ENCODE measurements around the gene PLPPR1. TPM values are rescaled to one million over a fixed set of nuclear protein-coding genes. Genes with fewer than 3 reads are reported as not detected.

The PLPPR1 gene
- total RNA-seq, 4 donors from 2014 or later = 0.60 to 0.68 TPM; not detected in 2

GRCh38 chr9:101165131-101165530, 136.6 kb downstream of the PLPPR1 start:
- Histone ChIP-seq H3K4me1 (no peaks in the 10 kb centered on the region), H3K9me3 (no peaks in the 10 kb centered on the region), H3K36me3 (no peaks in the 10 kb centered on the region), H3K27ac (no peak overlapping the region), H3K27me3 (no peaks in the 10 kb centered on the region), H3K4me3 (no peak overlapping the region)
- in situ Hi-C loops (cut with MboI; ENCODE audit: low pct_ligation_motif_present in 1 of 4, low pct_unique_long_range_greater_than_20kb in 1 of 4, low sequenced_read_pairs in 3 of 4) = no loop called here
- 59 to 82% methylated on average over 1 of the region's 1 CpG for WGBS, 2 donors (ENCODE audit: low coverage in 1 of 2)
- TF ChIP-seq POLR2AphosphoS5 (IDR thresholded peaks at IDR 0.05) (no peak), CTCF (IDR thresholded peaks at IDR 0.05) (no peak), POLR2A (IDR thresholded peaks at IDR 0.05) (no peak)
- intact Hi-C loops (cut with DNase I; ENCODE audit: low total_unique reads) = no loop called here
- DNase-seq = no peak

- no peaks in the 10 kb centered on the region for H3K9me3 ChIP-seq
- H3K27me3 ChIP-seq = no peaks in the 10 kb centered on the region
- WGBS, 2 donors (ENCODE audit: low coverage in 1 of 2) = 71 to 88% methylated on average over 1 of the region's 1 CpG
- H3K27ac ChIP-seq = no peak overlapping the region
- in situ Hi-C loops (cut with MboI; ENCODE audit: low pct_ligation_motif_present in 1 of 4, low pct_unique_long_range_greater_than_20kb in 1 of 4, low sequenced_read_pairs in 3 of 4) = no loop called here
- no peaks in the 10 kb centered on the region for H3K36me3 ChIP-seq
- H3K4me1 ChIP-seq = no peaks in the 10 kb centered on the region
- no peak for DNase-seq
- no peak overlapping the region for H3K4me3 ChIP-seq
- TF ChIP-seq EP300 (IDR thresholded peaks at IDR 0.05; ENCODE audit: low read depth) (no peak), POLR2A (IDR thresholded peaks at IDR 0.05) (no peak), POLR2AphosphoS5 (IDR thresholded peaks at IDR 0.05) (no peak), CTCF (IDR thresholded peaks at IDR 0.05) (no peak)
- intact Hi-C loops (cut with DNase I; ENCODE audit: low total_unique reads) = no loop called here
These were observed 139.1 kb downstream of the PLPPR1 start for GRCh38 chr9:101167490-101168134.

GRCh38 chr9:101172616-101173015, 144.1 kb downstream of the PLPPR1 start:
- TF ChIP-seq POLR2AphosphoS5 (IDR thresholded peaks at IDR 0.05) (no peak), EP300 (IDR thresholded peaks at IDR 0.05; ENCODE audit: low read depth) (no peak), CTCF (IDR thresholded peaks at IDR 0.05) (no peak), POLR2A (IDR thresholded peaks at IDR 0.05) (no peak)
- Histone ChIP-seq H3K4me1 (no peaks in the 10 kb centered on the region), H3K27me3 (no peaks in the 10 kb centered on the region), H3K9me3 (no peaks in the 10 kb centered on the region), H3K4me3 (no peak overlapping the region), H3K27ac (no peak overlapping the region), H3K36me3 (no peaks in the 10 kb centered on the region)
- intact Hi-C loops (cut with DNase I; ENCODE audit: low total_unique reads) = loop anchor here (10.0 kb wide), 1 partner anchor 1502 kb away; no protein-coding TSS in a partner anchor
- WGBS, 2 donors (ENCODE audit: low coverage in 1 of 2) = 65% methylated on average over 1 of the region's 1 CpG; no CpG with 5 or more reads in 1 of the 2 donors
- no peak for DNase-seq
- in situ Hi-C loops (cut with MboI; ENCODE audit: low pct_ligation_motif_present in 1 of 4, low pct_unique_long_range_greater_than_20kb in 1 of 4, low sequenced_read_pairs in 3 of 4) = no loop called here

- WGBS, 2 donors (ENCODE audit: low coverage in 1 of 2) = 80 to 82% methylated on average over 1 of the region's 1 CpG
- intact Hi-C loops (cut with DNase I; ENCODE audit: low total_unique reads) = loop anchor here (10.0 kb wide), 1 partner anchor 1501 kb away; no protein-coding TSS in a partner anchor
- no peak for DNase-seq
- Histone ChIP-seq H3K4me1 (no peaks in the 10 kb centered on the region), H3K9me3 (no peaks in the 10 kb centered on the region), H3K4me3 (no peak overlapping the region), H3K27ac (no peak overlapping the region), H3K36me3 (no peaks in the 10 kb centered on the region), H3K27me3 (no peaks in the 10 kb centered on the region)
- in situ Hi-C loops (cut with MboI; ENCODE audit: low pct_ligation_motif_present in 1 of 4, low pct_unique_long_range_greater_than_20kb in 1 of 4, low sequenced_read_pairs in 3 of 4) = no loop called here
- TF ChIP-seq EP300 (IDR thresholded peaks at IDR 0.05; ENCODE audit: low read depth) (no peak), POLR2AphosphoS5 (IDR thresholded peaks at IDR 0.05) (no peak), CTCF (IDR thresholded peaks at IDR 0.05) (no peak), POLR2A (IDR thresholded peaks at IDR 0.05) (no peak)
These were observed 145.4 kb downstream of the PLPPR1 start for GRCh38 chr9:101173907-101174306.

Measured in transverse colon (tissue), 4 donors.